Ovary (tissue), 9 donors: ENCODE results near the gene CCT5. TPM values are rescaled to one million over a fixed set of nuclear protein-coding genes. Genes with fewer than 3 reads are reported as not detected.
A peak's percentile ranks its signal among the peaks of the same experiment; 100 is the strongest.

ENCODE experiments used
- DNase-seq, 5 donors: peaks; one replicate each; pipeline ENCODE4 v3.0.0-alpha.2; 2019 to 2020
- H3K27ac ChIP-seq, 2 donors: fragments of 200-600 bp; one replicate each; pipeline versions ENCODE4 v1.5.1 to v1.8.0; 2019 to 2022
- H3K27me3 ChIP-seq: fragments of 200-600 bp; one replicate; pipeline ENCODE4 v1.8.0; 2022
- H3K36me3 ChIP-seq: fragments of 200-600 bp; sonication (generic); one replicate; pipeline ENCODE4 v1.5.1; 2019
- H3K4me1 ChIP-seq: one replicate; pipeline ENCODE4 v1.8.1; 2013; ENCODE audit warnings: mild to moderate bottlenecking, moderate library complexity; ENCODE audit not compliant: insufficient read depth
- H3K4me3 ChIP-seq: fragments of 200-600 bp; sonication (generic); one replicate; pipeline ENCODE4 v1.5.1; 2017
- H3K9me3 ChIP-seq, 2 donors: fragments of 200-600 bp in 1 of 2; sonication (generic) in 1 of 2; one replicate each; pipeline versions ENCODE4 v1.5.1 to v1.8.1; 2013 to 2019; ENCODE audit warnings: mild to moderate bottlenecking in 1 of 2, moderate library complexity in 1 of 2
- EP300 ChIP-seq: sonication (generic); formaldehyde crosslinking; IDR thresholded peaks from one replicate; pipeline ENCODE4 v1.6.1; 2017; ENCODE audit warnings: antibody characterized with exemption
- POLR2A ChIP-seq: fragments of 450-650 bp; IDR thresholded peaks from one replicate; pipeline ENCODE4 v1.6.1; 2017; ENCODE audit warnings: antibody characterized with exemption, mild to moderate bottlenecking, moderate library complexity
- WGBS, 3 donors: extraction: QIAGEN DNeasy Blood & Tissue Kit in 1 of 3; methylation state at CpG; one replicate each; pipeline versions ENCODE4 v1.1.5 to v1.1.7; 2013 to 2017; 5-methylcytosine and 5-hydroxymethylcytosine counted together
- intact Hi-C, 4 donors: fragments of 100-400 bp; cut with DNase I; formaldehyde crosslinking; loops; one replicate each; pipeline versions ENCODE4 v1.11.0 to v1.15.1; 2022 to 2023
- polyA plus RNA-seq, 2 donors: library from polyadenylated mRNA; stranded (reverse); fragments of 200-250 nt in 1 of 2; fragments of 350-450 nt in 1 of 2; fragmentation: Illumina TruSeq in 1 of 2; extraction: RNeasy Lipid Tissue Mini Kit (QIAGEN cat#74804) in 1 of 2; gene quantifications; one replicate each; pipeline ENCODE4 v1.2.3, GENCODE V29; 2013 to 2014
- total RNA-seq, 7 donors: library from RNA; depleted of rRNA in 2 of 7; stranded (reverse); fragments of >200 nt in 2 of 7; fragmentation: NEBNext Ultra II Directional in 3 of 7; extraction: Animal tissue kit (Norgen Biotek cat#: 25700) in 3 of 7; gene quantifications; one replicate each; pipeline versions ENCODE4 v1.1.0 to v1.2.4, GENCODE V29; 2016 to 2023
- TF ChIP-seq, protein P1 (sequence below), 3 donors: fragments of 450-650 bp in 2 of 3; fragments of 200-600 bp in 1 of 3; IDR thresholded peaks; one replicate each; pipeline versions ENCODE4 v1.5.1 to v1.8.0; 2016 to 2022; ENCODE audit warnings: antibody characterized with exemption in 3 of 3, mild to moderate bottlenecking in 1 of 3
- donor health status: DM: no; HTN: no; CAD: no; lungs with moderate emphysema.
- donor health status: DM: no; HTN: no; CAD: no.
- donor health status: Bipolar disorder and iron deficiency.
- donor health status: DM: yes; HTN: yes; CAD: no.
- donor health status: DM: no; HTN: no; CAD: no.
- donor health status: DM: yes; HTN: yes; CAD: no.

The CCT5 gene
- total and polyA plus RNA-seq, 9 donors: 69.1 to 250 (median 101) TPM

GRCh38 chr5:10248378-10249260 lies 1.5 kb upstream of the CCT5 start:
- peak in 3 of 5 donors; percentile 34 to 41 (median 38) for DNase-seq
- peaks cover 8% of the 10 kb centered on the region for H3K4me1 ChIP-seq
- peak overlapping the region; percentile 86 for H3K4me3 ChIP-seq
- H3K36me3 ChIP-seq: no peaks in the 10 kb centered on the region
- H3K27me3 ChIP-seq: no peaks in the 10 kb centered on the region
- 51 to 55% (median 52%) methylated on average over 29 of the region's 29 CpGs for WGBS, 3 donors
- intact Hi-C loops: no loop called here
- TF ChIP-seq, protein P1, sequence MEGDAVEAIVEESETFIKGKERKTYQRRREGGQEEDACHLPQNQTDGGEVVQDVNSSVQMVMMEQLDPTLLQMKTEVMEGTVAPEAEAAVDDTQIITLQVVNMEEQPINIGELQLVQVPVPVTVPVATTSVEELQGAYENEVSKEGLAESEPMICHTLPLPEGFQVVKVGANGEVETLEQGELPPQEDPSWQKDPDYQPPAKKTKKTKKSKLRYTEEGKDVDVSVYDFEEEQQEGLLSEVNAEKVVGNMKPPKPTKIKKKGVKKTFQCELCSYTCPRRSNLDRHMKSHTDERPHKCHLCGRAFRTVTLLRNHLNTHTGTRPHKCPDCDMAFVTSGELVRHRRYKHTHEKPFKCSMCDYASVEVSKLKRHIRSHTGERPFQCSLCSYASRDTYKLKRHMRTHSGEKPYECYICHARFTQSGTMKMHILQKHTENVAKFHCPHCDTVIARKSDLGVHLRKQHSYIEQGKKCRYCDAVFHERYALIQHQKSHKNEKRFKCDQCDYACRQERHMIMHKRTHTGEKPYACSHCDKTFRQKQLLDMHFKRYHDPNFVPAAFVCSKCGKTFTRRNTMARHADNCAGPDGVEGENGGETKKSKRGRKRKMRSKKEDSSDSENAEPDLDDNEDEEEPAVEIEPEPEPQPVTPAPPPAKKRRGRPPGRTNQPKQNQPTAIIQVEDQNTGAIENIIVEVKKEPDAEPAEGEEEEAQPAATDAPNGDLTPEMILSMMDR (IDR thresholded peaks at IDR 0.05): no peak
- no peak for TF ChIP-seq POLR2A
- no peak for TF ChIP-seq EP300
- H3K9me3 ChIP-seq: no peaks in the 10 kb centered on the region
- peak overlapping the region in 1 of 2 donors; percentile 88 for H3K27ac ChIP-seq

DNA sequence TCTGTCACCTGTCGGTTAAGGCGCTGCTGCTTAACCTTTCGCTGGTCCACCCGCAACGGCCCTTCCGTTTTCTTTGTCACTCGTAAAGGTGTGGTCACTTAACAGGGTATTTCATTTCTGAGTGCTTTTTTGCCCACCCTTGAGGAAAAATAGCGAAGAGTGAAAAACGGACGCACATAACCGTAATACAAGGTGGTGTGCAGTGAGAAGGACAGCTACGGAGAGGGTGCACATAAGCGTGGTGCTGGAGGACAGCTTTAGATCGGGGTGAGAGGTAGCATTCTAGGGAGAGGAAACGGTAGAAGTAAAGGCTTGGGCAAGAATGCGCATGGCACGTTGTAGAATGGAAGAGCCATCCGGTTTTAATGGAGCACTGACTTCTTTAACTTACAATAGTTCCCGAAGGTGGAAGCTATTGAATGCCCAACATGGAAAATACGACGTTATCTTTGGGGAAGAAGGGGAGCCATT lies 761 bp downstream of the CCT5 start:
- TF ChIP-seq POLR2A: no peak
- intact Hi-C loops: loop anchor here in 1 of 4 donors (10.0 kb wide), 1 partner anchor 706 kb away; the partner anchor contains the start of gene SEMA5A
- H3K4me1 ChIP-seq: peaks cover 8% of the 10 kb centered on the region
- no peak for DNase-seq
- no peaks in the 10 kb centered on the region for H3K27me3 ChIP-seq
- H3K4me3 ChIP-seq: peak overlapping the region; percentile 86
- 0 to 1% (median 0%) methylated on average over 21 of the region's 21 CpGs for WGBS, 3 donors
- peak overlapping the region in 1 of 2 donors; percentile 69 for H3K27ac ChIP-seq
- H3K9me3 ChIP-seq: no peaks in the 10 kb centered on the region
- no peaks in the 10 kb centered on the region for H3K36me3 ChIP-seq

DNA sequence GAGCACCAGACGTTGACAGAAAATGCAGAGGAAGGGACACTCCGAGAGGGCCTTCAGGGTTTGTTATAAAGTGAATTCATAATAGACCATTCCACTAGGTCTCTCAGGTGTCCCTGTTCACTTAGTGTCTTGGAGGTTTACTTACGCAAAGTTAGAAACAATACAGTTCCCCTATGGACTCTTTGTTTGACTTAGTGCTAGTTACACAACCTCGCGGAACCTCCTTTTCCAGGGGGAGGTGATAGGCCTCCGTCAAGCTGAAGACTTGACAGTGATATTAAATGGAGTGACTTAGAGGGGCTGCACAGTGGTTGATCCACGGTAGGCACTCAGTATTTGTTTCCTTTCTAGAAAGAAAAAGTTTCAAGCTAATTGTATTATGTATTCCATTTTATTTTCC lies 1.3 kb downstream of the CCT5 start:
- 34 to 47% (median 36%) methylated on average over 7 of the region's 7 CpGs for WGBS, 3 donors

DNA sequence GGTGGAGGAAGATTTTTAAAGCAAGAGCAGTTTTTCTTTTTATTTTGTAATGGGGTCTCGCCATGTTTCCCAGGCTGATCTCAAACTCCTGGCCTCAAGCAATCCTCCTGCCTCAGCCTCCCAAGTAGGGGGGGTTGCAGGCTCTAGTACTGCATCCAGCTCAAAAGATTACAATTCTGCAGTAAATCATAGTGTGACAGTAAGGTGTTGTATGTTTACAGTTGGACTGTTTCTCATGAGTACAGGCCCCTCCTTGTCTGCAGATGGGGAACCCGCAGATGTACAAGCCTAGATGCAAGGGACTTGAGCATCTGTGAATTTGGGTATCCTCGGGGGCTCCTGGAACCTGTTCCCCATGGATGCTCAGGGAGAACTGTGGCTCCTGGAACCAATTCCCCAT lies 3.3 kb downstream of the CCT5 start:
- Histone ChIP-seq H3K36me3 (no peaks in the 10 kb centered on the region), H3K27ac (no peak overlapping the region), H3K9me3 (no peaks in the 10 kb centered on the region), H3K27me3 (no peaks in the 10 kb centered on the region), H3K4me3 (no peak overlapping the region), H3K4me1 (peaks cover 8% of the 10 kb centered on the region)
- TF ChIP-seq, protein P1 (IDR thresholded peaks at IDR 0.05): no peak
- TF ChIP-seq EP300 (no peak), POLR2A (no peak)
- WGBS, 3 donors: 85 to 94% (median 87%) methylated on average over 3 of the region's 3 CpGs
- intact Hi-C loops: loop anchor here in 1 of 4 donors (10.0 kb wide), 1 partner anchor 709 kb away; the partner anchor contains the start of gene SEMA5A
- no peak for DNase-seq

More for the DNA sequence above, 1.3 kb downstream of the CCT5 start:
- no peak for DNase-seq
- intact Hi-C loops: loop anchor here in 1 of 4 donors (10.0 kb wide), 1 partner anchor 707 kb away; the partner anchor contains the start of gene SEMA5A
- H3K4me3 ChIP-seq: peak overlapping the region; percentile 86
- no peaks in the 10 kb centered on the region for H3K9me3 ChIP-seq
- H3K36me3 ChIP-seq: no peaks in the 10 kb centered on the region
- no peak overlapping the region for H3K27ac ChIP-seq
- TF ChIP-seq EP300: no peak
- no peak for TF ChIP-seq POLR2A
- TF ChIP-seq, protein P1 (IDR thresholded peaks at IDR 0.05): no peak
- H3K4me1 ChIP-seq: peaks cover 8% of the 10 kb centered on the region
- no peaks in the 10 kb centered on the region for H3K27me3 ChIP-seq
